ENCODE measurements around the gene EFNB1.

- TF ChIP-seq CTCF (IDR thresholded peaks at IDR 0.05 in 8 of 11, conservative IDR thresholded peaks at IDR 0.05 in 3 of 11) (no peak), POLR2A (IDR thresholded peaks at IDR 0.05) (no peak)
These were observed 5.1 kb downstream of the EFNB1 start for GRCh38 chrX:68833855-68834331.

Measured in spleen (tissue), 7 donors.